Loucy (cell line): ENCODE results near the gene CGN.

Experiments used
- CTCF ChIP-seq: fragments of 200-600 bp; sonication (generic); conservative IDR thresholded peaks from 2 replicates; pipeline ENCODE4 v1.5.1; 2014; ENCODE audit warnings: mild to moderate bottlenecking, antibody characterized with exemption, low read length
- EZH2phosphoT487 ChIP-seq: fragments of 200-600 bp; IDR thresholded peaks from 2 replicates; pipeline ENCODE4 v1.6.1; 2018; ENCODE audit warnings: antibody characterized with exemption, mild to moderate bottlenecking, moderate library complexity, borderline replicate concordance

GRCh38 chr1:151553659-151554058, 42.5 kb downstream of the CGN start:
- TF ChIP-seq CTCF (no peak), EZH2phosphoT487 (no peak)
